ENCODE results near the gene KLK15.

Gene KLK15

GRCh38 chr19:50838239-50838638 lies 4.9 kb upstream of the KLK15 start:
- TF ChIP-seq CTCF (IDR thresholded peaks at IDR 0.05; ENCODE audit: extremely low read depth, insufficient read depth, missing control alignments) = peak; percentile 59
- in situ Hi-C loops (cut with MboI; ENCODE audit: low pct_unique_long_range_greater_than_20kb, low sequenced_read_pairs, unreplicated experiment) = no loop called here
- peak; percentile 73 for DNase-seq (ENCODE audit: low spot score)

- no peak for DNase-seq (ENCODE audit: low spot score)
- no peak for TF ChIP-seq CTCF (IDR thresholded peaks at IDR 0.05; ENCODE audit: extremely low read depth, insufficient read depth, missing control alignments)
- in situ Hi-C loops (cut with MboI; ENCODE audit: low pct_unique_long_range_greater_than_20kb, low sequenced_read_pairs, unreplicated experiment) = no loop called here
Measured at GRCh38 chr19:50837300-50837699, 3.9 kb upstream of the KLK15 start.

GRCh38 chr19:50836543-50837195 lies 3.3 kb upstream of the KLK15 start:
- in situ Hi-C loops (cut with MboI; ENCODE audit: low pct_unique_long_range_greater_than_20kb, low sequenced_read_pairs, unreplicated experiment) = no loop called here
- TF ChIP-seq CTCF (IDR thresholded peaks at IDR 0.05; ENCODE audit: extremely low read depth, insufficient read depth, missing control alignments) = no peak
- DNase-seq (ENCODE audit: low spot score) = peak; percentile 24

- DNase-seq (ENCODE audit: low spot score) = peak; percentile 93
- in situ Hi-C loops (cut with MboI; ENCODE audit: low pct_unique_long_range_greater_than_20kb, low sequenced_read_pairs, unreplicated experiment) = no loop called here
- TF ChIP-seq CTCF (IDR thresholded peaks at IDR 0.05; ENCODE audit: extremely low read depth, insufficient read depth, missing control alignments) = peak; percentile 3
Measured at GRCh38 chr19:50835785-50836542, 2.6 kb upstream of the KLK15 start.

- no peak for DNase-seq (ENCODE audit: low spot score)
- in situ Hi-C loops (cut with MboI; ENCODE audit: low pct_unique_long_range_greater_than_20kb, low sequenced_read_pairs, unreplicated experiment) = no loop called here
- no peak for TF ChIP-seq CTCF (IDR thresholded peaks at IDR 0.05; ENCODE audit: extremely low read depth, insufficient read depth, missing control alignments)
Measured at GRCh38 chr19:50835103-50835784, 1.9 kb upstream of the KLK15 start.

- no peak for DNase-seq (ENCODE audit: low spot score)
- in situ Hi-C loops (cut with MboI; ENCODE audit: low pct_unique_long_range_greater_than_20kb, low sequenced_read_pairs, unreplicated experiment) = no loop called here
- no peak for TF ChIP-seq CTCF (IDR thresholded peaks at IDR 0.05; ENCODE audit: extremely low read depth, insufficient read depth, missing control alignments)
Measured at GRCh38 chr19:50833802-50834167, 411 bp upstream of the KLK15 start.

Data from GM13977 (cell line).